Lung (tissue), 12 donors: Measurements from ENCODE around the gene ULK4. TPM values are rescaled to one million over a fixed set of nuclear protein-coding genes. Genes with fewer than 3 reads are reported as not detected.

ENCODE experiments used
- ATAC-seq: fragments of 200-7000 bp; cut with Tn5 transposase; one replicate; pipeline ENCODE4 v1.9.1; 2020; ENCODE audit warnings: moderate number of reproducible peaks; ENCODE audit not compliant: insufficient read depth, low FRiP score
- DNase-seq, 3 donors: peaks; one replicate each; pipeline ENCODE4 v3.0.0-alpha.2; 2013 to 2017
- H3K27ac ChIP-seq, 2 donors: one replicate each; pipeline ENCODE4 v1.5.1; 2013; ENCODE audit warnings: mild to moderate bottlenecking in 2 of 2, moderate library complexity in 2 of 2, control low read depth in 1 of 2, inconsistent platforms in 1 of 2, low read depth in 1 of 2, low read length in 1 of 2
- H3K27me3 ChIP-seq, 3 donors: one replicate each; pipeline ENCODE4 v1.5.1; 2013; ENCODE audit warnings: low read length in 2 of 3; ENCODE audit not compliant: control insufficient read depth in 3 of 3, insufficient read depth in 3 of 3
- H3K36me3 ChIP-seq, 4 donors: one replicate each; pipeline ENCODE4 v1.5.1; 2013; ENCODE audit warnings: low read length in 4 of 4, mild to moderate bottlenecking in 1 of 4, moderate library complexity in 1 of 4; ENCODE audit not compliant: control insufficient read depth in 4 of 4, insufficient read depth in 4 of 4
- H3K4me1 ChIP-seq, 5 donors: one replicate each; pipeline ENCODE4 v1.5.1; 2013; ENCODE audit warnings: low read length in 5 of 5, mild to moderate bottlenecking in 2 of 5, moderate library complexity in 1 of 5; ENCODE audit not compliant: control insufficient read depth in 5 of 5, insufficient read depth in 5 of 5
- H3K4me3 ChIP-seq: one replicate; pipeline ENCODE4 v1.5.1; 2013; ENCODE audit warnings: mild to moderate bottlenecking, control low read depth, moderate library complexity
- H3K9ac ChIP-seq, 2 donors: one replicate each; pipeline ENCODE4 v1.5.1; 2013; ENCODE audit warnings: low read length in 2 of 2, control low read depth in 1 of 2; ENCODE audit not compliant: insufficient read depth in 1 of 2
- H3K9me3 ChIP-seq, 4 donors: one replicate each; pipeline ENCODE4 v1.5.1; 2013; ENCODE audit warnings: low read length in 3 of 4, mild to moderate bottlenecking in 1 of 4, moderate library complexity in 1 of 4; ENCODE audit not compliant: control insufficient read depth in 4 of 4, insufficient read depth in 3 of 4
- WGBS, 2 donors: extraction: QIAGEN DNeasy Blood & Tissue Kit; methylation state at CpG; one replicate each; pipeline ENCODE4 v1.1.7; 2013; 5-methylcytosine and 5-hydroxymethylcytosine counted together
- polyA plus RNA-seq, 2 donors: library from polyadenylated mRNA; stranded (reverse); fragments of 200-250 nt; gene quantifications; one replicate each; pipeline ENCODE4 v1.2.1, GENCODE V29; 2013
- total RNA-seq, 2 donors: library from RNA; depleted of rRNA in 1 of 2; stranded (reverse); fragments of >200 nt in 1 of 2; gene quantifications; one replicate each; pipeline ENCODE4 v1.2.1, GENCODE V29; 2014 to 2021
- TF ChIP-seq, protein P1 (sequence below): IDR thresholded peaks from 2 replicates; pipeline ENCODE4 v1.5.1; 2012; ENCODE audit warnings: mild to moderate bottlenecking; ENCODE audit errors: control extremely low read depth, extremely low read depth
- donor health status: control.
- donor health status: control.
- donor health status: Bipolar disorder and iron deficiency.
- donor health status: healthy.
- donor health status: DM: yes; HTN: yes; CAD: no.

The ULK4 gene
- total and polyA plus RNA-seq, 4 donors = 2.8 to 56.0 (median 12.6) TPM

DNA sequence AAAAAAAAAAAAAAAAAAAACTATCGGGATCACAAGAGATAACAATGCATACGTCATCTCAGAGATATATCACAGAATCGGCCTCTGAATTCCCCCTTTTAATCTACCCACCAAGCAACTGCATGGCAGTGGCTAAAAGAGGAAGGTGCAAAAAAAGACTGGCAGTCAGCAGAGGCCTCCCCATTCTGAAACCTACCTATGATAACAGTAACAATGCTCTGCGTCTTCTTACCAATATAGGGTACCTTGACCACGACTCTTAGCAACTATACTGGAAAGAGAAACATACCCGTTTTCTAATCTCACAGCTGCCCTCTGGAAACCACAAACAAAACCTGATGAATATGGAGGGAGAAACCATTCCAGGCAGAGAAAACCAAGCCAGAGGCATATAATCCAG lies 106.9 kb downstream of the ULK4 start:
- Histone ChIP-seq H3K36me3 (peaks cover 0 to 2% (median 0%) of the 10 kb centered on the region in 4 donors), H3K27me3 (no peaks in the 10 kb centered on the region), H3K27ac (no peak overlapping the region), H3K4me1 (no peaks in the 10 kb centered on the region), H3K4me3 (peak overlapping the region; percentile 21), H3K9me3 (no peaks in the 10 kb centered on the region), H3K9ac (no peak overlapping the region)
- TF ChIP-seq, protein P1, sequence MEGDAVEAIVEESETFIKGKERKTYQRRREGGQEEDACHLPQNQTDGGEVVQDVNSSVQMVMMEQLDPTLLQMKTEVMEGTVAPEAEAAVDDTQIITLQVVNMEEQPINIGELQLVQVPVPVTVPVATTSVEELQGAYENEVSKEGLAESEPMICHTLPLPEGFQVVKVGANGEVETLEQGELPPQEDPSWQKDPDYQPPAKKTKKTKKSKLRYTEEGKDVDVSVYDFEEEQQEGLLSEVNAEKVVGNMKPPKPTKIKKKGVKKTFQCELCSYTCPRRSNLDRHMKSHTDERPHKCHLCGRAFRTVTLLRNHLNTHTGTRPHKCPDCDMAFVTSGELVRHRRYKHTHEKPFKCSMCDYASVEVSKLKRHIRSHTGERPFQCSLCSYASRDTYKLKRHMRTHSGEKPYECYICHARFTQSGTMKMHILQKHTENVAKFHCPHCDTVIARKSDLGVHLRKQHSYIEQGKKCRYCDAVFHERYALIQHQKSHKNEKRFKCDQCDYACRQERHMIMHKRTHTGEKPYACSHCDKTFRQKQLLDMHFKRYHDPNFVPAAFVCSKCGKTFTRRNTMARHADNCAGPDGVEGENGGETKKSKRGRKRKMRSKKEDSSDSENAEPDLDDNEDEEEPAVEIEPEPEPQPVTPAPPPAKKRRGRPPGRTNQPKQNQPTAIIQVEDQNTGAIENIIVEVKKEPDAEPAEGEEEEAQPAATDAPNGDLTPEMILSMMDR = no peak
- ATAC-seq (no peak), DNase-seq (no peak)
- WGBS, 2 donors = 95 to 96% methylated on average over 6 of the region's 6 CpGs

DNA sequence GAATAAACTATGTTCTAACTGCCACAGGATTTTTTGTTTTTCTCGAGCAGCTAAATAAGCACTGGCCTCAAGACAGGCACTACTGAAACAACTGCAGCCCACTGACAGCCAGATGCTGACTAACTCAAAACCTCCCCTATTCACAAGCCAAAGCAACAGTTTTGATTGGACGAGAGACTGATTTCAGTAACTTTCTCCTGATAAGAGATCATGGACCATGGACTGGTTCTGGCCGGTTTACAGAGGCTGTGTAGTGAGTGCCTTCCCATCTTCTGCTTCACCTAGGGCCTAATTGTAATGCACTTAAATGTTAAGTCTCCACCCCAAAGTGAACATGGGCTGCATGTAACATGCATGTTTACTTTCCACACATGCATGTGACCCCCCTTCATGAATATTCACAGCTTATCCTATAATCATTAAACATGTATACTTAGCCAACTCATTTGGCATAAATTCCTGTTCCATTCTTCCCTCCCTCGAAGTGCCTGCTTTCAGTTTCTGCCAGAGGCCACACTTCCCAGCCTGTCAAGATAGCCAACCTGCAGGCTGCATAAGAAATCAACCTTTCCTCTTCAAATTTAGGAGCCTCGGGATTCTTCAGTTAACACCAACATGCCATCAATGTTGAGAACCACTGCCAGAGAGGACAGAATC lies 108.2 kb downstream of the ULK4 start:
- H3K4me3 ChIP-seq = no peak overlapping the region
- H3K9me3 ChIP-seq = no peaks in the 10 kb centered on the region
- no peak for ATAC-seq
- H3K4me1 ChIP-seq = no peaks in the 10 kb centered on the region
- WGBS, 2 donors = 79 to 83% methylated on average over 5 of the region's 5 CpGs
- H3K36me3 ChIP-seq = peaks cover 0 to 2% (median 0%) of the 10 kb centered on the region in 4 donors
- no peak overlapping the region for H3K27ac ChIP-seq
- DNase-seq = peak in 2 of 3 donors; percentile 5 to 25
- TF ChIP-seq, protein P1 = no peak
- no peak overlapping the region for H3K9ac ChIP-seq
- no peaks in the 10 kb centered on the region for H3K27me3 ChIP-seq

DNA sequence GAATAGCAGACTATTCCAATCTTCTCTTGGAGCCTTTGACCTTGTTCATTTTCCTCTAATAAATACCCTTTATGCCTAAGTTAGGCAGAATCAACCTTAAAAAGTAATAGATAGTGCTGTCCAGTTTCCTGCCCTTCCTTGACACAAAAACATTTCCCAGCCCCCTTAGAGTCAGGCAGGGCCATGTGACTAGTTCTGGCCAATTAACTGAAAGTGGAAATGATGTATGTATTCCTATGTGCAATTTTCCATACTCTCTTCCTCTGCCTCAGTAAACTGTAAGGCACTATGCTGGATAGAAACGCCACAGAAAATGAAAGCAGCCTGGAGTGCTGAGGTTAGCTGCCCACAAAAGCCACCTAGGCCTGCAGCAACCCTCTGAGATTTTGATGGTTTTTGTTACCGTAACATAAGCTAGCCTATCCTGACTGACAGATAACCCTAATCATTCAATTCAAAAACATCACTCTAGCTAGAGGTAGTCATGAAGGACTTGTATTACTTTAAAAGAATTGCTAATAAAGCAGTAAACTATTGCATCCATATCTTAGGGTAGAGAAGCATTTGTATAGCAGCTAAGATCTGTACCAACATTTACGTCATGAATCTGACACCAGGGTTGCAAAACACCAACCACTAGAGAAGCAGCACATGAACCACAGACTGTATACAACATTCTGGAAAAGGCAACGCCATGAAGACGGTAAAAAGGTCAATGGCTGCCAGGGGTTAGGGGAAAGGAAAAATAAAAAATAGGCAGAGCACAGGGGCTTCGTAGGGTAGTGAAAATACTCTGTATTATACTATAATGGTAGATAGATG lies 112.9 kb downstream of the ULK4 start:
- H3K4me1 ChIP-seq = no peaks in the 10 kb centered on the region
- no peak for ATAC-seq
- TF ChIP-seq, protein P1 = no peak
- WGBS, 2 donors = 67 to 88% methylated on average over 6 of the region's 6 CpGs
- no peaks in the 10 kb centered on the region for H3K9me3 ChIP-seq
- no peak overlapping the region for H3K9ac ChIP-seq
- H3K36me3 ChIP-seq = no peaks in the 10 kb centered on the region
- no peak overlapping the region for H3K4me3 ChIP-seq
- no peaks in the 10 kb centered on the region for H3K27me3 ChIP-seq
- DNase-seq = no peak
- no peak overlapping the region for H3K27ac ChIP-seq
